ENCODE results near the gene SIGLEC12. TPM values are rescaled to one million over a fixed set of nuclear protein-coding genes. Genes with fewer than 3 reads are reported as not detected.

SIGLEC12 gene
- total and polyA plus RNA-seq, 9 of the 15 experiments (the other 6 are each of a cell fraction or from before 2014, with no cell fraction given), result 0.08 to 1.3 (median 0.54) TPM

- no peak for TF ChIP-seq NFE2 (IDR thresholded peaks at IDR 0.05; ENCODE audit: low read depth)
- no peak for TF ChIP-seq RBM15 (IDR thresholded peaks at IDR 0.05; ENCODE audit: insufficient read depth, low read length)
- TF ChIP-seq ETS2 (tag; IDR thresholded peaks at IDR 0.05; ENCODE audit: borderline replicate concordance, poor library complexity, severe bottlenecking), result no peak
- no peak; the same call in 1 of the 2 replicates for TF ChIP-seq REST (IDR thresholded peaks at IDR 0.05; ENCODE audit: borderline replicate concordance)
- TF ChIP-seq REST (CRISPR knock-in tag; IDR thresholded peaks at IDR 0.05; ENCODE audit: low read depth), result no peak
- TF ChIP-seq ZNF830 (CRISPR knock-in tag; IDR thresholded peaks at IDR 0.05), result no peak
- no peak for TF ChIP-seq ZNF551 (CRISPR knock-in tag; IDR thresholded peaks at IDR 0.05)
- TF ChIP-seq U2AF2 (optimal IDR thresholded peaks at IDR 0.05; ENCODE audit: low read depth, low read length), result no peak
- TF ChIP-seq ZNF586 (CRISPR knock-in tag; conservative IDR thresholded peaks at IDR 0.05), result no peak
- TF ChIP-seq NCOA2 (IDR thresholded peaks at IDR 0.05; ENCODE audit: partially characterized antibody in 2 of 2), result peak; percentile 65 to 81
- TF ChIP-seq E2F4 (CRISPR knock-in tag; IDR thresholded peaks at IDR 0.05; ENCODE audit: low read depth), result no peak
- no peak for TF ChIP-seq NFATC3 (IDR thresholded peaks at IDR 0.05)
- no peak for TF ChIP-seq BCL6 (CRISPR knock-in tag; IDR thresholded peaks at IDR 0.05)
- no peak for TF ChIP-seq CEBPG (CRISPR knock-in tag; IDR thresholded peaks at IDR 0.05)
- no peak; a peak in 1 of 4 replicates for TF ChIP-seq CEBPG (tag; conservative IDR thresholded peaks at IDR 0.05 in 1 of 2, IDR thresholded peaks at IDR 0.05 in 1 of 2)
These were observed 6.6 kb upstream of the SIGLEC12 start (continued) for GRCh38 chr19:51508059-51508733.

All from K562 (cell line).